GM18511 (cell line): ENCODE measurements around the gene BCOR.

Experiments
- ATAC-seq: cut with Tn5 transposase; IDR thresholded peaks from one replicate; pipeline ENCODE4 v1.9.1; 2021; ENCODE audit warnings: mild to moderate bottlenecking, moderate library complexity; ENCODE audit not compliant: unreplicated experiment

The BCOR gene

GRCh38 chrX:40099055-40099958 lies 1.5 kb upstream of the BCOR start:
- peak; percentile 31 for ATAC-seq

GRCh38 chrX:40098264-40099054 lies 701 bp upstream of the BCOR start:
- no peak for ATAC-seq

GRCh38 chrX:40097141-40097503 lies 636 bp downstream of the BCOR start:
- no peak for ATAC-seq

GRCh38 chrX:40096395-40097091 lies 1.2 kb downstream of the BCOR start:
- ATAC-seq = no peak

- no peak for ATAC-seq
These were observed 2.0 kb downstream of the BCOR start for GRCh38 chrX:40095583-40096394.

- ATAC-seq = no peak
These were observed 2.7 kb downstream of the BCOR start for GRCh38 chrX:40094900-40095582.

- no peak for ATAC-seq
These were observed 3.5 kb downstream of the BCOR start for GRCh38 chrX:40094041-40094899.

GRCh38 chrX:40093586-40093985 lies 4.2 kb downstream of the BCOR start:
- ATAC-seq = no peak

- ATAC-seq = no peak
These were observed 4.8 kb downstream of the BCOR start for GRCh38 chrX:40092808-40093435.

GRCh38 chrX:40091691-40092421 lies 5.9 kb downstream of the BCOR start:
- ATAC-seq = no peak

GRCh38 chrX:40090961-40091360 lies 6.8 kb downstream of the BCOR start:
- no peak for ATAC-seq

- ATAC-seq = no peak
These were observed 7.5 kb downstream of the BCOR start for GRCh38 chrX:40090050-40090804.

GRCh38 chrX:40088803-40089540 lies 8.8 kb downstream of the BCOR start:
- no peak for ATAC-seq

GRCh38 chrX:40088299-40088625 lies 9.5 kb downstream of the BCOR start:
- ATAC-seq = no peak

- ATAC-seq = no peak
These were observed 10.1 kb downstream of the BCOR start for GRCh38 chrX:40087425-40088298.
